ENCODE measurements around the gene FHIT.
A peak's percentile ranks its signal among the peaks of the same experiment; 100 is the strongest.
"Not testable (repeated sequence)": the region's sequence is repeated elsewhere in the genome, so short reads cannot be mapped to it uniquely, and the experiment has no call there.

Gene FHIT

DNA sequence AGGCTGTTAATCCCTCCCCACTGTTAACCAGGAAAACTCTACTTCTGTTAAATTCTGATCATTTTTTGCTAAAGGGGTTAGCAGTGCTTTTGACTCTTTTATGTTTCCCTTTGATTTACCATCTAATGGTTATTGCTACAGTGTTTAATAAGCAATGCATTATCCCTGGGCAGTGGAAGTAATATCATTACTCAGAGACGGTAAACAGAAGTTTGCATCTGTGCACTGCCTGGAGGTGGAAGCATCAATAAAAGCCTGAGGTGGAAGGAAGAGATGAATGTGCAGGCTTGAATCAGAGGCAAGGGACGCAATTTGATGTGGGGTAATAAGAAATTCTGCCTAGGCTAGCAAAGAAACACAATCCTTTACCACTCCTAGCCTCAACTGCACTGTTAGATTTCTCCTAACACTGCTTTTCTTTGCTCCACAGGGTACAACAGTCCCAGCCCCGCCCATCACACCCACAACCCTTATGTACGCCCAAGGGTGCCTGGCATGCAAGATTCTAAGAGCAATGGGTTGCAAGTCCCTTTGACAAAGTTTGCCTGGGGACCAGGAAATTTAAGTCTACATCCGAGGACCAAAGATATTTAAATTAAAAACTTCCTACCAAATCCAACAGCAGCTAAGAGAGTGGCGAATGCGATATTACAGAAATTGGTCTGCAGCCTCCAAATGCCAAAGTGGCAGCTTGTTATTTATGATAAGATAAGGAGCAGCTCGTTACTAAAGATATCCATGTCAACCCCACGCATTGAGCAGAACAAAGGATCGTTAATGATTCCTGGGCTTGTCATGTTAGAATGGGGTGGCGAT lies 261.4 kb downstream of the FHIT start:
- peak; percentile 45 for DNase-seq (ENCODE audit: low spot score)

DNA sequence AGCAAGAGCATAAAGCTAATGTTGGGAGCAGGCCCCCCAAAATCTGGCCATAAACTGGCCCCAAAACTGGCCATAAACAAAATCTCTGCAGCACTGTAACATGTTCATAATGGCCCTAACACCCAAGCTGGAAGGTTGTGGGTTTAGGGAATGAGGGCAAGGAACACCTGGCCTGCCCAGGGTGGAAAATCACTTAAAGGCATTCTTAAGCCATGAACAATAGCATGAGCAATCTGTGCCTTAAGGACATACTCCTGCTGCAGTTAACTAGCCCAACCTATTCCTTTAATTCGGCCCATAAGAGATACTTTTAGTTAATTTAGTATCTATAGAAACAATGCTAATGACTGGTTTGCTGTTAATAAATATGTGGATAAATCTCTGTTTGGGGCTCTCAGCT lies 264.1 kb downstream of the FHIT start:
- DNase-seq (ENCODE audit: low spot score), result not testable (repeated sequence)

DNA sequence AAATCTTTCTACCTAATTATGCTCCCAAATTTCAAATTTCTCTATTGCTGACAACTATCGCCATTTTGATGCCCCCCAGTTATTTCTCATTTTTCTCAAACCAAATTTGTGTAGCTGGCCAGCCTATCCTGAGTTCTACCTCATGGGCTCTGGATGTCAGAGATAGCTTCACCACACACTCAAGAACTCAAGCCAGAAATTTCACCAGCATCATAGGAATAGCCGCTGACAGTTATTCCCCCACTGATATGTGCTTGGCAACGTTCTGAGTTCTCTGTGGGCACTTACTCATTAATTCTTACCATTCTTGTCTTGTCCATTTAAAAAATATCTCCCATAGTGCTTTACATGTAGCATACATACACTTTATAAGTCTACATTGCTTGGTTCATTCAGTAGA lies 264.7 kb downstream of the FHIT start:
- DNase-seq (ENCODE audit: low spot score), result no peak

DNA sequence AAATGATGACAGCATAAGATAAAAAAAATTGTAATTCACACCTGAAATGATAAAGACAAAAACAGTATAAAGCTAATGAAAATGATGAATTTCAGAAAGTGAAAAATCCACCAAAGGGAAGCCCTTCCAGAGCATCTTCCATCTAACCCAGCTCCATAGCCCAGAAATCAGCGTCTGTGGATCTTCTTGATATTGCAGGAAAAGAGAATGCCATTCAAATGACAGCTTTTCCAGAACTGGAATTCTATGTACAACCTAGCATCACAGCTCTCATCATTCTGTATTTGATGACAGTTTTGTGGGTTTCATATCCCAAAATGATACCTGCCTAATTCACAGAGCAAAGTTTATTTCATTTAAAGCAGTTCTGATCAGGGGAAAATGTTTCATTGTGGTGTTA lies 267.3 kb downstream of the FHIT start:
- DNase-seq (ENCODE audit: low spot score), result no peak

DNA sequence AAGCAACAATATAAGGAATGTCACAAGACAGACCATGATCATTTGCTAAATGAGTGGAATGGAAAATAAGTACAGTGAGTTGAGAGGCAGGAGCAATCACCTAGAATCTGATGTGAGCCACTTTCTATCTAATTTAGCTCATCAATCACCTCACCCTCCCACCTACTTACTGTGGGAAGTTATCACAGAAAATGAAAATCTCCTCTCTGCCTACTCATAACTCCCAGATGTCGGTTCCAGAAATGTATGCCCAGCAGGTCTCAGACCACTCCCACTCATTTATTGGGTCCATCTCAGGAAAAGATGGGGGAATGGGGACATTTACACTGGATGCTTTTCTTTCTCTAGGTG lies 270.9 kb downstream of the FHIT start:
- DNase-seq (ENCODE audit: low spot score), result peak; percentile 35

DNA sequence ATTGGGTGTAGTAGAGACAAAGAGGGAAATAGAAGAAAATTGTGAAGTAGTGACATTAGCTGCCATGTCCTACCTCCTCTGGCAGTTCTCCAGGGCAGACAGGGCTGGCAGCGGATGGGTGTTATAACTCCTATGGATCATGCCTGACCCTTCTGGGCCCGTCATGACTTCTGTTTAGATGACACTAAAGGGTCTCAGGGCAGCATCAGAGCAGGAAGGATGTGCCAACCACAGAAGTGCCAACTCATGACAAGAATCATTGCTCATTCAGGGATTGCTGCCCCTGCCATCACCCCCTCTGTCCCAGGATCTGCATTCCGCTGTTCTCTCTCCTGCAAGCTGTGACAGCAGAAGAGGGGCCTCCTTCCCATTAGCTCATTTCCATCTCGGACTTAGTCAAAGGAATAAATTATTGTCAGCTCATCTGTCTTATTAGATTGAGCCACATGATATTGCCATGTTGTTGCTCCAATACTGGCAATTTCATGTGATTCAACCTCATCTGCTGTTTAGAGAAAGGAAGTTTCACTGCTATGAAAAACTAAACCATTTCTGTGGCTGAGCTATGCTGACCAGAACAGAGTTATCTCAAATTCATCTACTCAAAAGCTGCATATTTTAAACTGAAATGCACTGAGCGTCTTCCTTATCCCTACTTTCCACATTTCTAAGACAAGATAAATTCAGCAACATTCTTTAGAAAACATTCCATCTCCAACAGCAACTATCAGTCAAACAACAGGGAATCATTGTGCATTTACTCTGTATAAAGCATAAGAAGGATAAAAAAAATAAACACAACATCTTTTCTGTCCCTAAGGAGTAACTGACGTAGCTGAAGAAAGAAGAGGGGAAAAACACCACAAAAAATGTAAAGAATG lies 271.6 kb downstream of the FHIT start:
- DNase-seq (ENCODE audit: low spot score), result no peak

DNA sequence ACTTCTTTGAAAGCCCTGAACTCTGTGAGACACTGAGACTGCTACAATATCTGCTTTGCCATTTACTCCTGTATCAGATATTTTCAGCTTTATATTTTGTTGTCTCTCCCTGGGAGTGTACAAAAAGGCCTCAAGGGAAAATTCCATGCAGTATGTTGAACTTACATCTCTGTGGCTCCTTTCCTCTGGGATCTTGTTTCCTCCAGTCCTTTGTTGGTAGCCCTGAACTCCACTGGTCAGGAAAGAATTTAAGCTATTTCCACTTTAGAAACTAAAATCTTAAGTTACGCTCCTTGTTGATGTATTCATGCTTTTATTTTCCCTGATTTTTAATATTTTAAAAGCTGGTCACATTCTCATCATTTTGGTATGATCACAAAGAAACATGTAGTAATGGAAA lies 277.9 kb downstream of the FHIT start:
- DNase-seq (ENCODE audit: low spot score), result no peak

DNA sequence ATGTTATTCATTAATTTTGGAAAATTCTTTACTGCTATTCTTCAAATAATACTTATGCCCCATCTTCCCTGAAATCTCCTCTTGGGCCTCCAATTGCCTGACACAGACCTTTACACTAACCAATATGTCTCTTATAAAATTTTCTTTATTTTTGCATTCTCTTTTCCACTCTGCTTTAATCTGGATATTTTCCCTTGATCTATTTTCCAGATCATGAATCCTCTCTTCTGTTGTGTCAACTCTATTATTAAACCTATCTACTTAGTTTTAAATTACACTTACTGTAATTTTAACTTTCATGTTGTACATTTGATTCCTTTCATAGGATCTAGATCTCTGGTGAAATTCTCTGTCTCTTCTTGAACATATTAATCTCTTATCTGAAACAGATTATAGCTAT lies 278.7 kb downstream of the FHIT start:
- DNase-seq (ENCODE audit: low spot score), result no peak

DNA sequence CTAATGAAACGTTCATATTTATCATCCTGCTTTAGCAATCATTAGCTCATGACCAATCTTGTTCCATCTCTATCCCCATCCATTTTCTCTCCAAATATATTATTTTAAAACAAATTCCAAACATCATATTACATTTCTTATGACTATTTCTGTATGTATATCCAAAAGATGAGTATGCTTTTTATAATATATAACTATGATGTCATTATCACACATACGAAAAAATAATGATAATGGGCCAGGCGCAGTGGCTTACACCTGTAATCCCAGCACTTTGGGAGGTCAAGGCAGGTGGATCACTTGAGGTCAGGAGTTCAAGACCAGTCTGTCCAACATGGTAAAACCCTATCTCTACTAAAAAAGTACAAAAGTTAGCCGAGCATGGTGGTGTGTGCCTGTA lies 280.4 kb downstream of the FHIT start:
- DNase-seq (ENCODE audit: low spot score), result no peak

DNA sequence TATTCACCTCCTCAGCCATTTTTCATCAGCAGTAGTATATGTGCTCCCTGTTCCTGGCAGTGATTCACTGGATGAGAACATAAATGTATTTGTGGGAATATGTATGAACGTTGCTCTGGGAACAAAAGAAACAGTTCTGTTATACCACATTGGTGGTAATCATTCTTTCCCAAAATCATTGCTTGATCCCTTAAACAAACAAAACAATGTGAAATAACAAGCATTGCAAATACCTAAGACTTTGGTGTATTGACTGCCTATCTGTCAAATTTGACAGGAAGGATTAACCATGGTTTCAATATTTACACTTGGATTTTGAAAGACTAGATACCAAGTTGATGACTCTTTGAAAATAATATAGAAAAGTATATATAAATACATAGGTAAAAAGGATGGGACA lies 284.1 kb downstream of the FHIT start:
- DNase-seq (ENCODE audit: low spot score), result no peak

DNA sequence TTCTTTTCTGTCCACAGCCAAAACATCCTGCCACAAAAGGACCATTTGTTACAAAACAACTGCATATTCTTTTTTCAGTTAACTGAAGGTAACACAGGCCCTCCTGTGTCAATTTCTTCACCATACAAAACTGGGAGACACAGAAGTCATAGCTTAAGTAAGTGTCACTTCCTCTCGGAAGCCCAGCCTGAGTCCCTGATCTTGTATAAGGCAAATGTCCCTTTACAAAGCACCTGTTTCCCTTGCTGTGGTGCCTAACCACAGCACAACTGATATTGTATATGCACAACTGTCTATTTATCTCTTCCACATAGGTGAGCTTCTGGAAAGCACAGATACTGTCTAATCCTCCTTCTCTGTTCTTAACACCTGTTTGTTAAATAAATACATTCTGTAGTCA lies 293.7 kb downstream of the FHIT start:
- no peak for DNase-seq (ENCODE audit: low spot score)

DNA sequence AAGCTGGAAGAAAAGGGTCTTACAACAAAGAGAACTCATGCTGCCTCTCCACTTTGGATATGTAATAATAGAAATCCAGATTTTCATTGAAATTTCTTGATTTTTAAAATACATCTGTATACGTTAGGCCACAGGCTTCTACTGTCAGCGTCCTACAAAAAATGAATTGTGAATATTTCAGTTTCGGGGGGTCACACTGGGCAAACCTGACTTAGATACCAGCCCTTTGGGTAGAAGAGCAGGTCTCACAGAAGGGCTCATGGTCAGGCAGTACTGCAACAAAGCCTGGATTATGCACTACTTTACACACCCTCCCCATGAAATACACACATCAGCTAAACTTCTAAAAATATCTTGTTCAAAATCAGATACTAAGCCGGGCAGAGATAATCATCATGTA lies 294.5 kb downstream of the FHIT start:
- DNase-seq (ENCODE audit: low spot score), result no peak

DNA sequence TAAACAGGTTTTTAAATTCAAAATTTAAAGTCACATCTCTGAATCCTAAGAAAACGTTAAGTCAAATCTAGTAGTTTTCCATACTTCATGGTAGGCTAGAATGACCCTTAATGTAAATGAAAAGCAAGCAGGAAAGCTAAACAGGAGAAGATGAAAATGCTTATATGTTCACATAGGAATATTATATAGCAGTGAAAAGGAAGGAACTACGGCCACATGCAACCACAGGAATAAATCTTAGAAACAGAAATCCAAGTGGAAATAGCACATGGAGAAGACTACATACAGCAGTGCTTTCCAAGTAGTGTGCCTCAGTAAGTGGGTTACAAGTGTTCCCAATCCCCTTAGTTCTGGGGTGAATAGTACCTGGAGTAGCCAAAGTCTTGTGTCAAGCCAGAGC lies 296.2 kb downstream of the FHIT start:
- DNase-seq (ENCODE audit: low spot score), result no peak

DNA sequence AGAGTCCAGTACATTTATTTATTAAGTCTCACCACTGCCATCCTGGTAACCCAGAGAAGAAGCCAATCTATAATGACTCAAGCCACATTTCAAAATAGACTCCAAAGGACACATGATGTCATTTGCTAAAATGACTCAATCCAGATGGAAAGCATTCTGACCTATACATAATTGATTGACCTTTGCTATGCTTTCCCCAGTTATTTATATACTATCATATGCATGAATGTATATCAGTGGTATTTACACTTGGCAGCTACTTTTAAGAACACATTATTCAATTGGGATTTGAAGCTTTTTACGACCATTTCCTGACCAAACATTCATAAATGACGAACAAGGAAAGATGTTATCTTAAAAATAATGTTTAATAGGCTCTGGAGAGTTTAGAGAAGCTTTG lies 297.2 kb downstream of the FHIT start:
- no peak for DNase-seq (ENCODE audit: low spot score)

DNA sequence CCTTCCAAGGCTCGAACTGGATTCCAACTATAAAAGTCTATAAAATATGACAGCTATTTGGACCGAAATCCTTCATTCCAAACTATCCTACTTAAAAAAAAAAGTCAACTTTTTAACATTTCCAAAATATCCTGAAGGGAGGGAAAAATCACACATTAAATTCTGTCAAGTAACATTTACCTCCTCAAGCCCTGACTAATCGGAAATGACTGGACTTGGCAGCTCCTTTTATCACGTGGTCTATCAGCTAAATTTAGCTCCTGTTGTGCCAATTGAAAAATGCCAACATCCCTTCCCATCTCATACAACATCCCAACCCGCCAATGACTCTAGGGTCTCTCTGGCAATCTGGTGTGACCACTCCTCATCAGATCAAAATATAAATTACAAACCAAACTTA lies 297.9 kb downstream of the FHIT start:
- no peak for DNase-seq (ENCODE audit: low spot score)

DNA sequence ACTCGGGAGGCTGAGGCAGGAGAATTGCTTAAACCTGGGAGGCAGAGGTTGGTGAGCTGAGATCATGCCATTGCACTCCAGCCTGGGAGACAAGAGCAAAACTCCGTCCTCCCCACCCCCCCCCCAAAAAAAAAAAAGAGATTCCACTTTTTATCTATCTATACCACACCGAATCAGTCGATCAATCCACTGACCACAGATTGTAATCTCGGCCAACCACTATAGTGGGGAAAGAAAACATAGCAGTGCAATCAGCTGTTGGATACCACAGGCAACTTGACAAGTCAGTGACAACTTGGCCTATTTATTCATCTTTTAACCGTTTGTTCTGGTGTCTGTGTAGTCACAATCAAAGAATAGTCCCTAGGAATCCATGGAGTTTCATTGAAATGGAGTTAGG lies 299.2 kb downstream of the FHIT start:
- no peak for DNase-seq (ENCODE audit: low spot score)

DNA sequence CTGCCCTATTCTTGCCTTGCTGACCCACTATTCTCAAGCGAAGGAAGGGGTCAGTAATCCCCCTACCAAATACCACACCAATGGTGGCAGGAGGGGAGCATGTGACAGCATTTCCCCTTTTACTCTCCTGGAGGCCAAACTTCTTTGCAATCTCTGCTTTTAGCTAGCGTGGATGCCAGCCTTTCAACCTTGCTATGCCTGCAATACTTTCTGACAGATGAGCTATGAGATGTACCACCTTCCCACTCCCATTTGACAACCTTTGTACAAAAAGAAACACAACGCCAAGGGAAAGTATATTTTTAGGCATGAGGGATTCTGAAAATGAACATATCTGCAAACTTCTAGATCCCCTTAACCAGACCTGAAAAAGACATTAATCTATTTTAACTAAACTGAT lies 302.1 kb downstream of the FHIT start:
- DNase-seq (ENCODE audit: low spot score), result peak; percentile 65

DNA sequence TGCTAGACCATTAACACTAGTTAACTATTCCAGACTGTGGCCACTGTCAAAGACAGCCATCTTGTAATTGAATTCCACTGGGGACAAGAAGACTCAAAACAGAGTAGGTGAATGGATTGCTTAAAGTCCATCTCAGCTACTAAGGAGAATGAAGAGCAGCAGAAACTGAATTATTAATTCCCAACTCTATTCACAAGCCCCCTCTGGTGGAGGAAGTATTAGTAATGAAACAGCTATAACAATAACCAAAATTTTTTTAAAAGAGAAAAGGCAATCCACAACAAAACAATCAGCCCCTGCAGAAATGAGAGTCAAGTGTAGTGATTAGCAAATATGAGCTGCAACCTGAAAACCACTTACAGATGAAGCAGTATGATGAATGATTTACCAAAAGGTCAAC lies 302.8 kb downstream of the FHIT start:
- no peak for DNase-seq (ENCODE audit: low spot score)

DNA sequence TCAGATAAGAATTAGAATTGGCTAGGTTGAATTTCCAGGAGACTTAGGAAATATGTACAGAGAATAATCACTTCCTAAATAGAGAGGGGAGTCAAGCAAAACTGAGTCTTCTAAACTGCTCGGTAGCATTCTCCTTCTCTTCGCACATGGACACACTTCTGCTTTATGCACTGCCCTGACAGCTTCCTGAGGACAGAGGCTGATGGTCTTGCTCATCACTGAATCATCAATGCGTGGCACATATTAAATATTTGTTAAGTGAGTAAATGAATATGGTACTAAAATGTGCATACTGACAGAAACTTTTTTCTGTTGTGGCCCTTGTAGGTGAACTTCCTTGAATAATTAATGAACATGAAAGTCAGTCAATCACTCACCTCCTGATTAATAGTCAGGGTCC lies 315.5 kb downstream of the FHIT start:
- no peak for DNase-seq (ENCODE audit: low spot score)

DNA sequence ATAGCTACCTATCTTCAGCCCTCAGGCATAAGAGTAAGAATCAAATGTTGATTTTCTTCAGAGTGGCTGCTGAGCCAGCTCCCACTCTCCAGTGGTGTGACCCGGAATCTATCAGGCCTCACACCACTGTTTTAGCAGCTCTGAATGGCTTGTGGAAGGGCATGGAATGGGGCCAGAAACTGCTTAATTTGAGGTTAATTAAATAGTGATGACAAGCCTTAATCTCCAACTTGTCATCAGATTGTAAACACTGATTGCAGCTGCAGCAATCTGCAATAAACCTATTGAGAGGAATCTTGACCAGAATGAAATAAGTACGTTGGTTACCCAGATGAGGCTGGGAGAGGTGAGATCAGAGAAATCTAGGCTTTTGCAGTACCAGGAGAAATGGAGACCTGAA lies 317.4 kb downstream of the FHIT start:
- DNase-seq (ENCODE audit: low spot score), result no peak

DNA sequence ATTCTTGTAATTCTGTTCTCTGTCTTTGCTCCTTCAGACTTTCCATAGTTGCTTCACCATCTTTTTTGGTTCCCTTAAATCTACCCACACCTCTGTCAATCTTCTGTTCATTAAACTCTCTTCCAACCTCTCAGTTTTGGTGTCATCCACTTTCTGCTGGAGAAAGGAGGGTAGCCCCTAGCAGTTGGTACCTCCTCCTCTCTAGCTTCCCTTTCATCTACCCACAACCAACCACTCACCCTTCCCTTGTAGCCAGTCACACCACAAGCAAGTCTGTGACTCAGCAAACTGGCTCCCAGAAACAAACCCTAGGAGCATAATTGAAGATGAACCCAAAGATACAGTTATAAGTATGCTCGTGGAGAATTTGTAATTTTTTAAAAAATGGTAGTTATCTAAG lies 318.6 kb downstream of the FHIT start:
- no peak for DNase-seq (ENCODE audit: low spot score)

DNA sequence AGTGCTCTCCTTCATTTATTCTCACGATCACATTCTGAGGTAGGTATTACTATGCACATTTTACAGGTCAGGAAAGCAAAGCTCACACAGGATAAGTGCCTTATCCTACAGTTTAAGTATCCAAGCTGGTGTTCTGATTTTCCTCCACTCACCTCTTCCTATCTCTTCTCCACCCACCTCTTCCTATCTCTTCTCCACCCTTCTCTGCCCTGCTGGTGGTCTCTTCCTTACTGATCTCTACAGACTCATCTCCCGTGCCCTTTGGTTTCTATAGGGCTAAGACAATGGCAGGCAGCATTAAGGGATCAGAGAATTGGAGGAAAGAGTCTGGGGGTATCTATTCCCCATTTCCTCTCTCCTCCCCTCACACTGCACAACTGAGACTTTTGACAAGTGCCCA lies 319.1 kb downstream of the FHIT start:
- no peak for DNase-seq (ENCODE audit: low spot score)

DNA sequence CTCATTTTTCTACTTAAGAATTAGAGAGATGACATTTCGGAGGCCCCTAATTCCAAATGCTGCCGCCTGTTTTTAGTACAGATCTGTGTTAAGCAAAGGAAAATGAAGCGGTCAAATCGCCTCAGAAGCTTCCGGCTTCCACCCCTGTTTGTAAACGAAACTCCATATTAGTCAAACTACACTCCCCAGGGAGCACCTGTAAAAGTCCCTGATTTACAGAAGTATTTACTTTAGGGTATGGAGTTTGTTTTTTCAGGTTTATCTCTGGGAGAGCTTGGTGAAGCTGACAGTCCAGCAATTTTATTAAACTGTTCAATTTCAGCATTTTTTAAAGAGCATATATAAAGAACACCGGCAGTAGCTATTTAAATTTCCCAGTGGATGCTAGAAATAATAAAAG lies 319.8 kb downstream of the FHIT start:
- DNase-seq (ENCODE audit: low spot score), result no peak

DNA sequence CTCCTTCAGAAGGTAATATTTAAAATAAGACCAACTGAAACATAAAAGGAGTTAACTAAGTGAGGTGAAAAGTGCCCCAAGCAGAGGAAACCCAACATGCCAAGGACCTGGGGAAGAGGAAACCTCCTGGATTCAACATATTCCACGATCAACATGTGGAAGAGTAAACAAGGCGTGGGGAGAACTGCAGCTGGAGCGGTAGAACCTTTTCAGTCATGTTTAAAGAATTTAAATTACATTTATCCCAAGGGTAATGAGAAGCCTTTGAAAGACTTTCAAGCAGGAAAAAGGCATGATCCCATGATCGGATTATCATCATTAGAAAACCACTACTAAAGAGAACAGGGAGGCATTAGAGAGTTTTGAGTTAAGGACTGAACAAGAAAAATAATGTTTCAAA lies 330.7 kb downstream of the FHIT start:
- DNase-seq (ENCODE audit: low spot score), result no peak
